GM18873 (cell line): Measurements from ENCODE around the gene CABLES2.

Source experiments
- ATAC-seq: cut with Tn5 transposase; IDR thresholded peaks from one replicate; pipeline ENCODE4 v1.9.1; 2021; ENCODE audit warnings: mild to moderate bottlenecking, moderate library complexity, moderate number of reproducible peaks; ENCODE audit not compliant: unreplicated experiment, low FRiP score

Gene CABLES2

GRCh38 chr20:62420846-62421715 is 14.0 kb upstream of the CABLES2 start:
- no peak for ATAC-seq

DNA sequence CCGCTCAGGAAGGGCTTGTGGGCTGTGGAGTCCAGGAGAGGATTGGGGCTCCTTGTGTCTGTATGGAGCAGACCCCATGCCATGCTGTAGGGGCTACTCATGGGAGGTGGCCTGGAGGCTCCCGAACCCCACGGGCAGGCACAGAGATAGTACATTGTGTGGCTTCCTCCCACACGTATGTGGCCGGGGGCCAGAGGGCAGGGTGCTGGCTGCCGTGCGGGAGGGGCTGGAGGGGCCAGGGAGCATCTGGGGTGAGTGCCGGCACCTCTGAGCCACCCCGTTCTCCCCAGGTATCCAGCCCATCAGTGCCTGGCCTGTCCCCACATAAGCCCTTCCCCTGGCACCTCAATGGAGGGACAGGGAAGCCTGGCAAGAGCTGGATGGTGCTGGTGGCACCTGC is 12.7 kb upstream of the CABLES2 start:
- no peak for ATAC-seq

GRCh38 chr20:62418709-62419487 is 11.8 kb upstream of the CABLES2 start:
- no peak for ATAC-seq

GRCh38 chr20:62417981-62418708 is 11.1 kb upstream of the CABLES2 start:
- no peak for ATAC-seq

GRCh38 chr20:62416651-62417637 is 9.9 kb upstream of the CABLES2 start:
- ATAC-seq, result no peak

DNA sequence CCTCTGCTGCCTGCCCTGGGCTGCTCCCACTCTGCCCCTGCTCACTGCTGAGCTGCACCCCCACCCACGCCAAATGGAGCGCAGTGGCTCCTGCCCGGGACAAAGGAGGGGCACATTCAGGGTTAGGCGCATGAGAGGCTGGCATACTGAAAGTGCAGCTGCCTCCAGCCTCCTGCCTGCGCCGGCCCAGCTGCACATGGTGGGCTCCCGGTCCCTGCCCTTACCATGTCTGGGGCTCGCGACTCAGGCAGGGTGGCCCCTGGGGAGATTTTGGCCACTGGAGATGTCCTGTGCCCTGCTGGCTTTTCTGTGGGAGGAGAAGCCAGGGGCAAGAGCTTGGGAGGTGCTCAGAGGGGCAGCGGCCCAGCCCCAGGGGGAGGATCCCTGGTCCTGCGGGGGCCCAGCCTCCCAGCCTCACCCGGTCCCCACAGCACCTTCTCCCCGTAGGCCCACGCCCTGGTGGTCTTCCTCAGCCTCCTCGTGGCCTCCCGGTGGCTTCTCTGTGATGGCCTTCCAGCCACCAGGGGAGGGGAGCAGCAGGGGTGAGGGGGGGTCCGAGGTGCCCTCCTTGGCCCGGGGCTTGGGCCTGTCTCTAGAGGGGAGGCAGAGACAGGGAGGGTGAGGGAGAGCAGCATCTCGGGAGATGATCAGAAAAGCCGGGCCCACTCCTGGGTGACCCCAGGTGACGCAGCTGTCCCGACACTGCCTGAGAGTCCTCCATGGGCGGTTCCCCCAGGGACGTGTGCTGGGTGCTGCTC is 8.4 kb upstream of the CABLES2 start:
- no peak for ATAC-seq

- no peak for ATAC-seq
These were observed 6.9 kb upstream of the CABLES2 start for GRCh38 chr20:62413896-62414481.

DNA sequence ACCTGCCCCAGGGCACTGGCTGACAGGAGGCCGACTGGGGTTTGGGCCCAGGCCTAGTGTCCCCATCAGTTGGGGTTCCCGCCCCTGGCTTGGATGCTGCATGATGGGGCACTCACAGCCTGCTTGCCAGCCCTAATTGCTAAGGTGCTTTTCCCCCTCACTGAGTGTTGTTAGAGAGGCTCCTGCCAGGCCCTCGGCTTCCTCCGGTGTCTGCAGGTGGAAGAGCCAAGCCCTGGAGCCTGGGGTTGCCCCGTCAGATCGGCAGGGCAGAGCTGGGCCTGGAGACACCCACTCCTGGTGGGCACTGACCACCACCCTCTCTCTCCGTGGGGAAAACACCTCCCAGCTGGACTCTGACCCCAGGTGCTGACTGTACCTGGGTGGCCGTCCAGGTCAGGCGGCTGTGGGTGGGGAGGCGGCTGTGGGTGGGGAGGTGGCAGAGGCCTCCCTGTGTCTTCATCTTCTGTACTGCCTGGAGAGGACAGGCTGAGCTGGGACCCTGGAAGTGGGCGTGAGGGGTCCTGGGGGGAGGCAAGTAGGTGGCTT is 6.0 kb upstream of the CABLES2 start:
- ATAC-seq, result no peak

- no peak for ATAC-seq
These were observed 5.3 kb upstream of the CABLES2 start for GRCh38 chr20:62412194-62413024.

DNA sequence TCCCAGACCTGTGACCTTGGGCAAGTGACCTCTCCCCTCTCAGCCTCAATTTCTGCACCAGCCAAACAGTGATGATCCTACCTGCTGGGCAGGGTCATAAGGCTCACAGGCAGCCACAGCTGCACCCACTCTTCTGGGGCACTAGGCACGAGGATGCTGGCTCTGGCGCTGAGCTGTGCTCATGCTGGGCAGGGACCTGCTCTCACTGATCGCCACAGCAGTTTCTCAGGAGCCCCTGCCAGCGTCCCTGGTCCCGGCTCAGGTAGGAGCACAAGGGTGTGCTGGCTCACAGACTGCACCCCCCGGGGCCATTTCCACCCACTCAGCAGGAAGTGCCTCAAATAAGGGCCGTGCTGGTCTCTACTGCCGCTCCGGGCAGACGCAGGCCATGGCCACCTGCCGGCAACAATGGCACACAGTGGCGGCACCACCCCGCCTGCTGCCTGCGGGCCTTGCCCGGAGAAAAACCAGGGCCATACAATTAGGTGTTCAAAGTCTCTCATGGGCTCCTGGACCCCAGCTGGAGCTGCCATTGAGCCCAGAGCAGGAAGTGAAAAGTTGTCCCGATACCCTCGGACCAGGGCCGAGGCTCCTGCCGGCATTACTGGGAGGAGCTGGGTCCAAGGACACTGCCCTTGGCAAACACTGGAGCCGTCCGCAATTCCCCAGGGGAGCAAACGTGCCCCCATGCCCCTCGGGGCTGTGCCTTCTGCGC is 4.6 kb upstream of the CABLES2 start:
- no peak for ATAC-seq

DNA sequence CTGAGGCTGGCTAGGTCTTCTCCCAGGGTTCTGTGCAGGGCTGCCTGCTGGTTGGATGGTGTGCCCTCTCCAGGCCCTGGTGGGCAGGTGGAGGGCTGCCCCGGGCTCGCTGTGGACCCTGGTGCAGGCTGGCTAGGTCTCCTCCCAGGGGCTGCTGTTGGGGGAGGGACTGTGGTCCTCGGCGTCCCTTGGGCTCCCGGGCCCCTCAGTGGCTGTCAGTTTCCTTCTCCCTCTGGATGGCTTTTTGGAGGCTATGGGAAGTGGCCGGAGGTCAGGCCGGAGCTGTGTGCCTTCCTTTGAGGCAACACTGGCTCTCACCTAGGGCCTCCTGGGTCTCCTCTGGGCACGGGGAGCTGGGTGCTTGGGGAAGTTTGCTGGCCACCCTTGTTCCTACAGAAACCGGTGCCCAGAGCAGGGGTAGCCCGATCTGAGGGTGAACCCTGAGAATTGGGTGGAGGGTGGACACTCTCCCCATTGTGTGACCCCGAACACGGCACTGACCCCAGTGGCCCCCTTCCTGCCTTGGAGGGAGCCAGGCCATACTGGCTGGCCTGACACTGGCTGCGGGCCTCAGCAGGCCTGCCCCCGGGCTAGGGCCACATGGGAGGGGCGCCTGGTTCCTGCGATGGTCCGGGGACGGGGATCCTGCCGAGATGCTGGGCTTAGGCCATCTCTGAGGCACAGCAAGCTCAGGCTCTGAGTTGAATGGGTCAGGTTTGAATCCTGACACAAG is 3.8 kb upstream of the CABLES2 start:
- no peak for ATAC-seq

- no peak for ATAC-seq
These were observed 3.1 kb upstream of the CABLES2 start for GRCh38 chr20:62409931-62410745.

GRCh38 chr20:62409086-62409853 is 2.2 kb upstream of the CABLES2 start:
- no peak for ATAC-seq

DNA sequence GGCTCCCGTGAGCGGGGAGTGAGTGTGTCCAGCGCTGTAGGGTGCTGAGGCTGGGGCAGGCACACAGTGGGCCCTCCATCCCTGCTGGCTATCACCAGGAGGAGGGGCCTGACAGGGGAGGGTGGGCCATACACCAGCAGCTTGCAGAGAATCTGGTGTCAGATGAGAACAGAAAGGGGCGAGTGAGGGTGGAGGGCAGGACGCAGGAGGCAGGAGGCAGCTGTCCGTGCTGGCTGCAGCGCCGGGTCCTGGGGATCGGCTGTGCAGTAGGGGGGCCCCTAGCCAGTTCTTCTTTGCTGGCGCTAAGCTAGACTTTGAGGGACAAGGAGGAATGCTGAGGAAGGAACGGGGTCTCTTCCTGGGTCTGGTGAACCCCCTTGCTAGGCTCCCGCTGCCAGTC is 1.6 kb upstream of the CABLES2 start:
- ATAC-seq, result no peak

DNA sequence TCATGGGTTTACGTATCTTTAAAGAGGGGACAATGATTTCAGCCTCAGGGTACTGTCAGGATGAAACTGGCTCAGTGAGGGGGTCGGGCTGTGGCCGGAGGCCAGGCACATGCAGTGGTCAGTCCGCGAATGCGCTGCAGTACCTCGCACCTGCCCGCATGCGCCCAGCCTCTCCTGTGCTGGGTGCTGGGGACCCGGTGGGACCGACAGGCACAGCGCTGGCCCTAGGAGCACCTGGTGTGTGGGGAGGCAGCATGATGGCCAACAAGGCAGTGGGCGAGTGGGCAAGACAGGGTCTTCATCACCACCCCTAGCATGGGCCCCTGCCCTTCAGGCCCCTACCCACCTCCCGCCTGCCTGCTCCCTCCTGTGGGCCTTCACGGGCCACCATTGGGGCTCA is 970 bp upstream of the CABLES2 start:
- ATAC-seq, result no peak
